Kidney epithelial cell (primary cell): ENCODE results near the gene FARP1. TPM values are rescaled to one million over a fixed set of nuclear protein-coding genes. Genes with fewer than 3 reads are reported as not detected.

Experiments used
- DNase-seq: peaks from one replicate; pipeline ENCODE4 v3.0.0-alpha.2; 2010; ENCODE audit warnings: low read depth
- H3K27me3 ChIP-seq: 2 replicates; pipeline ENCODE4 v1.6.0; 2011; ENCODE audit warnings: low read length; ENCODE audit not compliant: control insufficient read depth, insufficient read depth
- H3K36me3 ChIP-seq: 2 replicates; pipeline ENCODE4 v1.5.1; 2011; ENCODE audit warnings: low read length; ENCODE audit not compliant: control insufficient read depth, insufficient read depth
- H3K4me3 ChIP-seq: 2 replicates; pipeline ENCODE4 v1.5.1; 2011; ENCODE audit warnings: low read depth, mild to moderate bottlenecking, control low read depth, low read length
- CTCF ChIP-seq: IDR thresholded peaks from 2 replicates; pipeline ENCODE4 v1.5.1; 2011; ENCODE audit warnings: mild to moderate bottlenecking, moderate library complexity, low read length, control low read depth, inconsistent platforms; ENCODE audit not compliant: insufficient read depth, poor library complexity, severe bottlenecking
- total RNA-seq: library from RNA; depleted of rRNA; stranded (reverse); fragments of >200 nt; gene quantifications from 2 replicates; pipeline ENCODE4 v1.2.3, GENCODE V29; 2015

Gene FARP1
- total RNA-seq, 1 donor from 2014 or later, result 135 TPM

GRCh38 chr13:98276486-98276885, 133.6 kb downstream of the FARP1 start:
- Histone ChIP-seq H3K36me3 (no peaks in the 10 kb centered on the region), H3K4me3 (no peak overlapping the region), H3K27me3 (no peaks in the 10 kb centered on the region)
- TF ChIP-seq CTCF, result no peak
- DNase-seq, result no peak

GRCh38 chr13:98278068-98278724, 135.3 kb downstream of the FARP1 start:
- TF ChIP-seq CTCF, result no peak
- H3K27me3 ChIP-seq, result no peaks in the 10 kb centered on the region

GRCh38 chr13:98279473-98280175, 136.7 kb downstream of the FARP1 start:
- Histone ChIP-seq H3K27me3 (no peaks in the 10 kb centered on the region), H3K4me3 (no peak overlapping the region), H3K36me3 (no peaks in the 10 kb centered on the region)
- no peak for TF ChIP-seq CTCF
- DNase-seq, result peak; percentile 81

More at GRCh38 chr13:98278068-98278724, 135.3 kb downstream of the FARP1 start:
- no peak overlapping the region for H3K4me3 ChIP-seq
- no peaks in the 10 kb centered on the region for H3K36me3 ChIP-seq
- no peak for DNase-seq

GRCh38 chr13:98280176-98280510, 137.2 kb downstream of the FARP1 start:
- no peak for TF ChIP-seq CTCF
- no peak overlapping the region for H3K4me3 ChIP-seq
- no peaks in the 10 kb centered on the region for H3K27me3 ChIP-seq
- no peaks in the 10 kb centered on the region for H3K36me3 ChIP-seq
- no peak for DNase-seq

- no peaks in the 10 kb centered on the region for H3K27me3 ChIP-seq
- DNase-seq, result no peak
- no peak overlapping the region for H3K4me3 ChIP-seq
Observed at GRCh38 chr13:98284679-98285078, 141.8 kb downstream of the FARP1 start.

More at GRCh38 chr13:98284679-98285078, 141.8 kb downstream of the FARP1 start:
- H3K36me3 ChIP-seq, result no peaks in the 10 kb centered on the region
- no peak for TF ChIP-seq CTCF
